Breast epithelium (tissue), 3 donors: ENCODE results near the gene LRRIQ1.

Experiments used
- CTCF ChIP-seq, 3 donors: fragments of 450-650 bp; IDR thresholded peaks; one replicate each; pipeline ENCODE4 v1.5.1; 2016 to 2017; ENCODE audit warnings: antibody characterized with exemption in 3 of 3, mild to moderate bottlenecking in 3 of 3, moderate library complexity in 3 of 3
- POLR2A ChIP-seq: fragments of 450-650 bp; IDR thresholded peaks from one replicate; pipeline ENCODE4 v1.6.1; 2016; ENCODE audit warnings: antibody characterized with exemption, mild to moderate bottlenecking, moderate library complexity
- POLR2AphosphoS5 ChIP-seq, 3 donors: sonication (generic); formaldehyde crosslinking; IDR thresholded peaks; one replicate each; pipeline ENCODE4 v1.6.1; 2017; ENCODE audit warnings: antibody characterized with exemption in 3 of 3

DNA sequence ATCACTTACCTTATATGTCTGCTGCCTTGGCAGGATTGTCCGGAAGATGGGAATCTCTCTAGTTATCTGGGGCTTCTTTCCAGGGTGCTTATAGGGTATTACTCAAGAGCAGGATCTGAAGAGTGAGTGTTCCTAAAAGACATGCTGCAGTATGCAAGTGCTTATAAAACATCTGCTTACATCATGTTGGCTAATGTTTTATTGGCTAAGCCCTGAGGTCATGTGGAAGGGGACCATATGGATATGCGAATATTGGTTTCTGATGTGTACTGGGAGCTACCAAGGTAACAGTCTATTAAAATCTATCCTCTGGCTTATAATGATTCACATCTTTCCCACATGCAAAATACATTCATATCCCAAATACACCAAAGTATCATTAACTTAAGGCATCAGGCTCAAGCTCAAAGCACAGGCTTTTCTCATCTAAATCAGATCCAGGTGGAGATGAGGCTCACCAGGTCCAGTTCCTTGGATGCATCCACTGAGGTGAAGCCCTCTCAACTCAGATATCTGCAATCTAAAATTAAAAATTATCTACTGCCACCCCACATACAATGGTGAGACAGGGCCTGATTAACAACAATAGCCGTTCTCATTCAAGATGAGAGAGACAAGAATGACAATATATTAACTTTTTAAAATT lies 29.8 kb downstream of the LRRIQ1 start:
- TF ChIP-seq CTCF (IDR thresholded peaks at IDR 0.05) (no peak), POLR2AphosphoS5 (IDR thresholded peaks at IDR 0.05) (no peak), POLR2A (no peak)
